Peyer's patch (tissue), 4 donors: ENCODE data around the gene KRT71. TPM values are rescaled to one million over a fixed set of nuclear protein-coding genes. Genes with fewer than 3 reads are reported as not detected.

ENCODE experiments used
- DNase-seq, 3 donors: peaks; one replicate each; pipeline ENCODE4 v3.0.0-alpha.2; 2017 to 2019
- H3K27ac ChIP-seq, 4 donors: fragments of 200-600 bp; sonication (generic); one replicate each; pipeline ENCODE4 v1.5.1; 2016 to 2019
- H3K27me3 ChIP-seq, 2 donors: fragments of 200-600 bp; sonication (generic); one replicate each; pipeline ENCODE4 v1.5.1; 2019
- H3K36me3 ChIP-seq, 3 donors: fragments of 200-600 bp; sonication (generic); one replicate each; pipeline ENCODE4 v1.5.1; 2016 to 2019
- H3K4me1 ChIP-seq, 4 donors: fragments of 200-600 bp; sonication (generic); one replicate each; pipeline ENCODE4 v1.5.1; 2016 to 2019
- H3K4me3 ChIP-seq, 4 donors: fragments of 200-600 bp; sonication (generic); 1 replicate in 3 of 4; 2 replicates in 1 of 4; pipeline ENCODE4 v1.5.1; 2016 to 2019; ENCODE audit warnings: mild to moderate bottlenecking in 1 of 4
- H3K9me3 ChIP-seq, 4 donors: fragments of 200-600 bp; sonication (generic); one replicate each; pipeline ENCODE4 v1.5.1; 2016 to 2019; ENCODE audit warnings: mild to moderate bottlenecking in 1 of 4
- POLR2A ChIP-seq, 2 donors: fragments of 450-650 bp; IDR thresholded peaks; one replicate each; pipeline ENCODE4 v1.5.1; 2017; ENCODE audit warnings: antibody characterized with exemption in 2 of 2, mild to moderate bottlenecking in 2 of 2, moderate library complexity in 2 of 2
- total RNA-seq, 4 donors: library from RNA; depleted of rRNA; stranded (reverse); fragments of >200 nt; gene quantifications; one replicate each; pipeline ENCODE4 v1.1.0, GENCODE V29; 2016
- TF ChIP-seq, protein P1 (sequence below), 6 experiments: fragments of 450-650 bp in 4 of 6; fragments of 200-600 bp in 2 of 6; sonication (generic) in 1 of 6; IDR thresholded peaks; one replicate each; pipeline ENCODE4 v1.5.1; 2017 to 2019; ENCODE audit warnings: antibody characterized with exemption in 6 of 6, mild to moderate bottlenecking in 3 of 6, moderate library complexity in 1 of 6

Gene KRT71
- total RNA-seq, 4 donors from 2014 or later: not detected

DNA sequence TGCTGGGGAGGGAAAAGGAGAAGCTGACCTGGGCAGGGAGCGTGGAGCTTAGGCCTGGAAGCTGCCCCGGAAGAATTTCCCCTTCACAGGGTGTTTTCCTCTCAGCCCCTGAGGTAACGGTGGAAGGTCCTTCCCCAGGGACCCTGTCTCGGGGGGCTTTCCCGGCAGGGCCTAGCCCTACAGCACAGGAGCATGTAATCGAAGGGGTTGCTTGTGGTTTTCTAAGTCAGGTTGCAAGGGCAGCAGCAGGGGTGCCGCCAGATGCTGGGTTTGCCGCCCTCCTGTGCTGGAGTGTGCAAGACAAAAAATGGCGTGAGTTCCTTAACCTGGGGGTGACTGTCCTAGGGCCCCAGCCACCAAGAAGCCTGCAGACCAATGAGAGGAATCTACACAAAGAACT lies 22.3 kb upstream of the KRT71 start:
- Histone ChIP-seq H3K27ac (no peak overlapping the region), H3K4me3 (no peak overlapping the region), H3K27me3 (no peaks in the 10 kb centered on the region), H3K36me3 (no peaks in the 10 kb centered on the region), H3K4me1 (no peaks in the 10 kb centered on the region), H3K9me3 (no peaks in the 10 kb centered on the region)
- TF ChIP-seq, protein P1, sequence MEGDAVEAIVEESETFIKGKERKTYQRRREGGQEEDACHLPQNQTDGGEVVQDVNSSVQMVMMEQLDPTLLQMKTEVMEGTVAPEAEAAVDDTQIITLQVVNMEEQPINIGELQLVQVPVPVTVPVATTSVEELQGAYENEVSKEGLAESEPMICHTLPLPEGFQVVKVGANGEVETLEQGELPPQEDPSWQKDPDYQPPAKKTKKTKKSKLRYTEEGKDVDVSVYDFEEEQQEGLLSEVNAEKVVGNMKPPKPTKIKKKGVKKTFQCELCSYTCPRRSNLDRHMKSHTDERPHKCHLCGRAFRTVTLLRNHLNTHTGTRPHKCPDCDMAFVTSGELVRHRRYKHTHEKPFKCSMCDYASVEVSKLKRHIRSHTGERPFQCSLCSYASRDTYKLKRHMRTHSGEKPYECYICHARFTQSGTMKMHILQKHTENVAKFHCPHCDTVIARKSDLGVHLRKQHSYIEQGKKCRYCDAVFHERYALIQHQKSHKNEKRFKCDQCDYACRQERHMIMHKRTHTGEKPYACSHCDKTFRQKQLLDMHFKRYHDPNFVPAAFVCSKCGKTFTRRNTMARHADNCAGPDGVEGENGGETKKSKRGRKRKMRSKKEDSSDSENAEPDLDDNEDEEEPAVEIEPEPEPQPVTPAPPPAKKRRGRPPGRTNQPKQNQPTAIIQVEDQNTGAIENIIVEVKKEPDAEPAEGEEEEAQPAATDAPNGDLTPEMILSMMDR (IDR thresholded peaks at IDR 0.05): no peak
- no peak for TF ChIP-seq POLR2A (IDR thresholded peaks at IDR 0.05)
- DNase-seq: no peak

DNA sequence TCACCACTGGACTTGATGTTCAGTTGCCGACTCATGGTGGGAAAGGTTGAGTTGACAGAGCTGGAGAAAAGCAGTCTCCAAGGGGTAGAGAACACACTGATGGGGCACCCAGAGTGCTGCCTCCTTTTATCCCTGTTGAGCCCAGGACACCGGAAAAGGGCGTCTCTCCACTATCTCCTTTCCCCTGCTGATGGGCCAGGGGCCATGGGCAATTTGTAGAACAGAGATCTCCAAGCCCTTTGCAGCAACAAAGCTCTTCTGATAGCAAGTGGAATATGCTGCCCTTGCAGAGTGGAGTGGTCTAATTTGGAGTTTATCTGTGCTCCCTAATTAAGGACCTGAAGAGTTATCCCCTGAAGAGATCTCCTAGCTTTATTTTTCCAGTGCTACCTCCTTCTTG lies 20.8 kb upstream of the KRT71 start, which contains the start of gene KRT74:
TSS of gene KRT74 (minus strand) at position 101 of the 400 bp plus-strand sequence. CDS start at position 35, 66 bp downstream.
- Histone ChIP-seq H3K27ac (no peak within 1 kb of the TSS), H3K4me3 (no peak within 1 kb of the TSS), H3K4me1 (no peaks in the 10 kb centered on the region), H3K9me3 (no peaks in the 10 kb centered on the region), H3K27me3 (no peaks in the 10 kb centered on the region), H3K36me3 (no peaks in the 10 kb centered on the region)
- no peak for TF ChIP-seq POLR2A (IDR thresholded peaks at IDR 0.05)
- TF ChIP-seq, protein P1 (IDR thresholded peaks at IDR 0.05): no peak
- DNase-seq: no peak

DNA sequence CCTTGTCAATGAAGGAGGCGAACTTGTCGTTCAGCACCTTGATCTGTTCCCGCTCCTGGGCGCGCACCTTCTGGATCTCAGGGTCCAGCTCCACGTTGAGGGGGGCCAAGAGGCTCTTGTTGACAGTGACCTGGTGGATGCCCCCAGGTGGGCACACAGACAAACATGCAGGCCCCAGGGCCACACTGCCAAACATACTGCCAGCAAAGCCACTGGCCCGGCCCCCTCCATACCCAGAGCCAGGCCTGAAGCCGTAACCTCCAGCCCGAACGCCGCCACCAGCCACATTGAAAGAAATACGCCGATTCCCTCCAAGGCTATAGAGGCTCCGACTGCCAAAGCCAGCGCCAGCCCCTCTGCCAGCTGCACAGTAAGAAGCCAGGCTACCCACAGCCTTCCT lies 20.4 kb upstream of the KRT71 start:
- Histone ChIP-seq H3K9me3 (no peaks in the 10 kb centered on the region), H3K4me1 (no peaks in the 10 kb centered on the region), H3K27ac (no peak overlapping the region), H3K4me3 (no peak overlapping the region), H3K27me3 (no peaks in the 10 kb centered on the region), H3K36me3 (no peaks in the 10 kb centered on the region)
- no peak for DNase-seq
- no peak for TF ChIP-seq POLR2A (IDR thresholded peaks at IDR 0.05)
- TF ChIP-seq, protein P1 (IDR thresholded peaks at IDR 0.05): no peak

DNA sequence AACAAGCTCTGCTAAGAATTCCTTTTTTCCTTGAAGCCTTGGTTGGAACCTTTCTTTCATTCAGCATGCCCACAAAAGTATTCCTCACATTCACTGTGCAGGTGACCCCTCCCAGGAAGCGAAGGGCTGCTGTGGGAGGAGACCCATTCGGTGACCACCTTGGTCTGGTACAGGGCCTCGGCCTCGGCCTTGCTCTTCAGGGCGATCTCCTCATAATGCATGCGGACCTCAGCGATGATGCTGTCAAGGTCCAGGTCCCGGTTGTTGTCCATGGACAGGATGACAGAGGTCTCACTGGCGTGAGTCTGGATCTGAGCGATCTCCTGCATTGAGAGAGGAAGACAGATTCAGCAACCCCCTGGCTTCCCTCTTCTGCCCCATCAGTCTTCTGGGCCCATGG lies 17.6 kb upstream of the KRT71 start:
- no peaks in the 10 kb centered on the region for H3K4me1 ChIP-seq
- TF ChIP-seq, protein P1 (IDR thresholded peaks at IDR 0.05): no peak
- no peak for TF ChIP-seq POLR2A (IDR thresholded peaks at IDR 0.05)
- DNase-seq: peak in 1 of 3 donors; percentile 10
- no peak overlapping the region for H3K4me3 ChIP-seq
- H3K27me3 ChIP-seq: no peaks in the 10 kb centered on the region
- no peaks in the 10 kb centered on the region for H3K36me3 ChIP-seq
- H3K27ac ChIP-seq: no peak overlapping the region
- no peaks in the 10 kb centered on the region for H3K9me3 ChIP-seq

DNA sequence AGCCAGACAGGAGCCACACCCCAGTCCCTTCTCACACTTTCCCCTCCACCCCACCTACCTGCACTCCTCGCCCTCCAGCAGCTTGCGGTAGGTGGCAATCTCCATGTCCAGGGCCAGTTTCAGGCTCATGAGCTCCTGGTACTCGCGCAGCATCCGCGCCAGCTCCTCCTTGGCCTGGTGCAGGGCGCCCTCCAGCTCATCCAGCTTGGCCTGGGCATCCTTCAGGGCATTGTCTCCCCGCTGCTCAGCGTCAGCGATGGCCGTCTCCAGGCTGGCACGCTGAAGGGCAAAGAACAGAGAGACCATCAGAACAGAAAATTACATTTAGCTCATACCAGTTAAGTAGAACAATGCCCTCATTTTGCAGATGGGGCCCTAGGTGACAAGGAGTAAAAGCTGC lies 15.2 kb upstream of the KRT71 start:
- H3K4me1 ChIP-seq: no peaks in the 10 kb centered on the region
- no peak for DNase-seq
- no peak overlapping the region for H3K27ac ChIP-seq
- no peaks in the 10 kb centered on the region for H3K9me3 ChIP-seq
- no peak for TF ChIP-seq POLR2A (IDR thresholded peaks at IDR 0.05)
- no peaks in the 10 kb centered on the region for H3K36me3 ChIP-seq
- no peaks in the 10 kb centered on the region for H3K27me3 ChIP-seq
- H3K4me3 ChIP-seq: no peak overlapping the region

DNA sequence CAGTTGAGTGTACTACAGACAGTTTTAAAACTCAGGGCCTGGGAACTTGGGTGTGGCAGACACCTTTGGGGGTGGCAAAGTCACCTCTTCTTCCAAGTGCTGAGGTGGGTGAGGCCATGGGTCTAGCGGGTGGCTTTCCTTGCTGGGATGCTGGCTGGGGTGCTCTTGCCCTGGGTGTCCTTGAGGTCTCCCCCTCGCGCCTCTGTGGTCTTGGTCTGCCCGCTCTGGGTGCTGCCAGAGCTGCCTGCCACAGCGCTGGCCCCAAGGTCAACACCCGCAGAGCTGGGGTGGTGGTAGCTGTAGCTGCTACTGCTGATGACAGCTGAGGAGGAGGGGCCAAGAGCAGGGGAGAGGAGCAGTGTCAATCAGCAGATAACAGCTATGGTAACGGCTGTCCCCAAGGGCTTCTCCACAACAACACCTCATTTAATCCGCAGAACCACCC lies 13.9 kb upstream of the KRT71 start:
- DNase-seq: no peak
- no peak overlapping the region for H3K4me3 ChIP-seq
- H3K27me3 ChIP-seq: no peaks in the 10 kb centered on the region
- no peaks in the 10 kb centered on the region for H3K36me3 ChIP-seq
- H3K4me1 ChIP-seq: no peaks in the 10 kb centered on the region
- TF ChIP-seq, protein P1 (IDR thresholded peaks at IDR 0.05): no peak
- no peak for TF ChIP-seq POLR2A (IDR thresholded peaks at IDR 0.05)
- H3K9me3 ChIP-seq: no peaks in the 10 kb centered on the region
- no peak overlapping the region for H3K27ac ChIP-seq
